ENCODE data around the gene GUCA2A. TPM values are rescaled to one million over a fixed set of nuclear protein-coding genes. Genes with fewer than 3 reads are reported as not detected.

GUCA2A gene
- total RNA-seq, 1 experiment from 2014 or later = not detected

GRCh38 chr1:42144711-42145388 lies 19.7 kb downstream of the GUCA2A start:
- BruUV-seq (replicated peaks) = no TSS peak
- no peak overlapping the region for H3K27ac ChIP-seq (ENCODE audit: low read length)
- in situ Hi-C loops (cut with HindIII; ENCODE audit: low pct_unique_long_range_greater_than_20kb, low sequenced_read_pairs) (no loop called here), intact Hi-C loops (cut with micrococcal nuclease; ENCODE audit: unreplicated experiment) (no loop called here)
- ATAC-seq (no peak), DNase-seq (ENCODE audit: low read depth, low spot score) (no peak)
- H3K4me3 ChIP-seq (ENCODE audit: low read depth in 2 of 2, low read length in 2 of 2) = no peak overlapping the region
- CTCF ChIA-PET = no interaction called here
- POLR2A ChIA-PET = no interaction called here
- TF ChIP-seq REST (IDR thresholded peaks at IDR 0.05; ENCODE audit: insufficient read depth in 1 of 2, low read depth in 2 of 2, low read length in 1 of 2) (no peak), SIN3A (IDR thresholded peaks at IDR 0.05; ENCODE audit: borderline replicate concordance, insufficient read depth, low read depth, low read length) (no peak), TCF7L2 (IDR thresholded peaks at IDR 0.05; ENCODE audit: low read depth, low read length) (no peak), POLR2AphosphoS5 (IDR thresholded peaks at IDR 0.05; ENCODE audit: low read depth, low read length) (no peak), CTCF (IDR thresholded peaks at IDR 0.05) (no peak)
- no peaks in the 10 kb centered on the region for H3K9me3 ChIP-seq (ENCODE audit: control insufficient read depth, insufficient read depth, low read depth, low read length)
- H3K36me3 ChIP-seq (ENCODE audit: control insufficient read depth, insufficient read depth, low read length) = no peaks in the 10 kb centered on the region
- H3K27me3 ChIP-seq (ENCODE audit: control insufficient read depth, insufficient read depth, low read length) = no peaks in the 10 kb centered on the region; the same call in 1 of the 2 replicates
- H3K4me1 ChIP-seq (ENCODE audit: control insufficient read depth, insufficient read depth, low read length) = no peaks in the 10 kb centered on the region

- intact Hi-C loops (cut with micrococcal nuclease; ENCODE audit: unreplicated experiment) = no loop called here
- Histone ChIP-seq H3K4me1 (ENCODE audit: control insufficient read depth, insufficient read depth, low read length) (no peaks in the 10 kb centered on the region), H3K4me3 (ENCODE audit: low read depth in 2 of 2, low read length in 2 of 2) (no peak overlapping the region), H3K9me3 (ENCODE audit: control insufficient read depth, insufficient read depth, low read depth, low read length) (no peaks in the 10 kb centered on the region), H3K36me3 (ENCODE audit: control insufficient read depth, insufficient read depth, low read length) (no peaks in the 10 kb centered on the region), H3K27me3 (ENCODE audit: control insufficient read depth, insufficient read depth, low read length) (no peaks in the 10 kb centered on the region; the same call in 1 of the 2 replicates), H3K27ac (ENCODE audit: low read length) (no peak overlapping the region)
- POLR2A ChIA-PET = no interaction called here
- no TSS peak for BruUV-seq (replicated peaks)
- ATAC-seq = no peak
- in situ Hi-C loops (cut with HindIII; ENCODE audit: low pct_unique_long_range_greater_than_20kb, low sequenced_read_pairs) = no loop called here
- no peak for DNase-seq (ENCODE audit: low read depth, low spot score)
- TF ChIP-seq CTCF (IDR thresholded peaks at IDR 0.05) (no peak), TCF7L2 (IDR thresholded peaks at IDR 0.05; ENCODE audit: low read depth, low read length) (no peak), SIN3A (IDR thresholded peaks at IDR 0.05; ENCODE audit: borderline replicate concordance, insufficient read depth, low read depth, low read length) (no peak), POLR2AphosphoS5 (IDR thresholded peaks at IDR 0.05; ENCODE audit: low read depth, low read length) (no peak), REST (IDR thresholded peaks at IDR 0.05; ENCODE audit: insufficient read depth in 1 of 2, low read depth in 2 of 2, low read length in 1 of 2) (no peak)
- CTCF ChIA-PET = no interaction called here
These were observed 20.4 kb downstream of the GUCA2A start for GRCh38 chr1:42143896-42144710.

Data from Panc1 (cell line).